Kidney (tissue), 14 donors: Measurements from ENCODE around the gene MAP4K1. TPM values are rescaled to one million over a fixed set of nuclear protein-coding genes. Genes with fewer than 3 reads are reported as not detected.

Source experiments
- DNase-seq, 5 donors: peaks; one replicate each; pipeline ENCODE4 v3.0.0-alpha.2; 2013 to 2020
- FAIRE-seq: peaks from 2 replicates; lab custom pipeline; 2012; peaks lifted over from hg19 to GRCh38; lab: Jason Lieb, UNC
- H3K27ac ChIP-seq, 2 donors: one replicate each; pipeline ENCODE4 v1.7.0; 2013; ENCODE audit warnings: low read depth in 2 of 2, low read length in 2 of 2, inconsistent platforms in 1 of 2
- H3K27me3 ChIP-seq: one replicate; pipeline ENCODE4 v1.7.1; 2013; ENCODE audit warnings: low read length, inconsistent platforms; ENCODE audit not compliant: control insufficient read depth, insufficient read depth
- H3K36me3 ChIP-seq, 3 donors: one replicate each; pipeline versions ENCODE4 v1.7.0 to v1.7.1; 2013; ENCODE audit warnings: low read length in 3 of 3, control low read depth in 1 of 3, inconsistent platforms in 1 of 3; ENCODE audit not compliant: insufficient read depth in 3 of 3, control insufficient read depth in 2 of 3
- H3K4me1 ChIP-seq, 3 donors: one replicate each; pipeline versions ENCODE4 v1.7.0 to v1.7.1; 2013; ENCODE audit warnings: low read length in 3 of 3, inconsistent platforms in 1 of 3, low read depth in 1 of 3; ENCODE audit not compliant: control insufficient read depth in 2 of 3, insufficient read depth in 2 of 3
- H3K4me3 ChIP-seq, 3 donors: one replicate each; pipeline versions ENCODE4 v1.7.0 to v1.8.1; 2013; ENCODE audit warnings: low read length in 3 of 3, control low read depth in 1 of 3, inconsistent platforms in 1 of 3
- H3K9ac ChIP-seq, 3 donors: one replicate each; pipeline versions ENCODE4 v1.7.0 to v1.7.1; 2013; ENCODE audit warnings: low read length in 3 of 3, control low read depth in 1 of 3, inconsistent platforms in 1 of 3
- H3K9me3 ChIP-seq, 3 donors: one replicate each; pipeline versions ENCODE4 v1.7.0 to v1.7.1; 2013; ENCODE audit warnings: low read length in 3 of 3, control low read depth in 1 of 3, inconsistent platforms in 1 of 3; ENCODE audit not compliant: control insufficient read depth in 2 of 3, insufficient read depth in 1 of 3
- CTCF ChIP-seq: IDR thresholded peaks from 3 replicates; pipeline ENCODE4 v1.5.1; 2012; ENCODE audit warnings: mild to moderate bottlenecking, moderate library complexity, borderline replicate concordance; ENCODE audit not compliant: insufficient read depth; ENCODE audit errors: extremely low read depth
- intact Hi-C: fragments of 100-400 bp; cut with DNase I; formaldehyde crosslinking; loops from one replicate; pipeline ENCODE4 v1.11.1; 2022
- polyA plus RNA-seq: library from polyadenylated mRNA; stranded (reverse); fragments of 350-450 nt; fragmentation: Illumina TruSeq; extraction: RNeasy Lipid Tissue Mini Kit (QIAGEN cat#74804); gene quantifications from one replicate; pipeline ENCODE4 v1.2.3, GENCODE V29; 2014; ENCODE audit warnings: low read depth, low replicate concordance; ENCODE audit not compliant: insufficient read depth
- total RNA-seq: library from RNA; stranded (reverse); fragmentation: NEBNext Ultra II Directional; extraction: Animal tissue kit (Norgen Biotek cat#: 25700); gene quantifications from one replicate; pipeline ENCODE4 v1.2.1, GENCODE V29; 2021
- donor health status: control.
- donor health status: control.
- donor health status: control.
- donor health status: control.
- donor health status: control.
- donor health status: DM: yes; HTN: yes; CAD: no.
- donor health status: Normal renal cell carcinoma (clear cell type).

The MAP4K1 gene
- total and polyA plus RNA-seq, 2 donors from 2014 or later: 3.9 to 17.7 TPM

GRCh38 chr19:38658462-38659306, 40.9 kb upstream of the MAP4K1 start:
- DNase-seq (peak in 3 of 5 donors; percentile 58 to 95 (median 89)), FAIRE-seq (peak; percentile 87)
- Histone ChIP-seq H3K27me3 (no peaks in the 10 kb centered on the region), H3K4me3 (peak overlapping the region in 1 of 3 donors; percentile 33), H3K4me1 (peaks cover 25 to 76% (median 72%) of the 10 kb centered on the region in 3 donors), H3K27ac (peak overlapping the region; percentile 91 to 96), H3K9ac (peak overlapping the region in 2 of 3 donors; percentile 68 to 81), H3K9me3 (no peaks in the 10 kb centered on the region), H3K36me3 (peaks cover 2 to 13% (median 3%) of the 10 kb centered on the region in 3 donors)
- intact Hi-C loops: no loop called here
- no peak for TF ChIP-seq CTCF

GRCh38 chr19:38657633-38658222, 40.0 kb upstream of the MAP4K1 start:
- Histone ChIP-seq H3K27me3 (no peaks in the 10 kb centered on the region), H3K36me3 (peaks cover 2 to 13% (median 3%) of the 10 kb centered on the region in 3 donors), H3K9ac (peak overlapping the region in 2 of 3 donors; percentile 3 to 68), H3K4me3 (peak overlapping the region in 1 of 3 donors; percentile 2), H3K9me3 (no peaks in the 10 kb centered on the region), H3K27ac (peak overlapping the region; percentile 91 to 96), H3K4me1 (peaks cover 29 to 72% (median 69%) of the 10 kb centered on the region in 3 donors)
- TF ChIP-seq CTCF: no peak
- FAIRE-seq (no peak), DNase-seq (peak in 3 of 5 donors; percentile 59 to 73 (median 72))
- intact Hi-C loops: no loop called here

- Histone ChIP-seq H3K27ac (peak overlapping the region; percentile 96 to 99), H3K9ac (peak overlapping the region in 1 of 3 donors; percentile 3), H3K4me1 (peaks cover 22 to 73% (median 65%) of the 10 kb centered on the region in 3 donors), H3K27me3 (no peaks in the 10 kb centered on the region), H3K36me3 (peaks cover 2 to 13% (median 3%) of the 10 kb centered on the region in 3 donors), H3K9me3 (no peaks in the 10 kb centered on the region), H3K4me3 (no peak overlapping the region)
- no peak for FAIRE-seq
- no peak for TF ChIP-seq CTCF
- DNase-seq: no peak
- intact Hi-C loops: no loop called here
Measured at GRCh38 chr19:38656171-38656981, 38.6 kb upstream of the MAP4K1 start.
